HG02571 (cell line): ENCODE data around the gene SRP54.
"Not testable (repeated sequence)": the region's sequence is repeated elsewhere in the genome, so short reads cannot be mapped to it uniquely, and the experiment has no call there.

Experiments used
- ATAC-seq: cut with Tn5 transposase; IDR thresholded peaks from one replicate; pipeline ENCODE4 v1.9.1; 2021; ENCODE audit warnings: mild to moderate bottlenecking, moderate library complexity; ENCODE audit not compliant: unreplicated experiment

Gene SRP54

DNA sequence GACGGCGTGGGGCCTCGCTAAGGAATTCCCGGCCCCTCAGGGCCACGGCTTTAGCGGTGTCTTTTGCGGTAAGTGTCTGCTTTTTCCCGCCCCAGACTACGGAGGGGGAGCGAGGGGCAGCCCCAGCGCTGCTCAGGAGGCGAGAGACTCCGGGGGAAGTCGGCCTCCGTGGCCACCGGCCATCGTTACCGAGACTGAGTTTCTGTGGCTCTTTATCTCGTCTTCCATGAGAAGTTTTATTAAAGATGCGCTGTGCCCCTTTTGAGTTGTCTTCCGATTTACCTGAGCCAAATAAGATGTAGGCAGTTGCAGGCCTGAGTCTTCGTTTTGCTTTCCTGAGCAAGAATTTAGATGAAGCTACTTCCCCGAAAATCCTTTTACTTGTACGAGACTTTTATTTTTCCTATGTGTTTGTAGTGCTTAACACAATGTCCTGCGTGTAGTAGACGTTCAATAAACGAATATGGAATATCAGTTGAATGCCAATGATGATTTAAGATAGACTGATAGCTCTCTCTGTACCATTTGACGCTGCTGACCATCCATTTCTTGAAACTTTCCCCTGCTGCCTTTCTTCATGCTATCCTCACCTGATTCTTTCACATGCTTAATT lies 462 bp downstream of the SRP54 start:
- peak; percentile 24 for ATAC-seq

DNA sequence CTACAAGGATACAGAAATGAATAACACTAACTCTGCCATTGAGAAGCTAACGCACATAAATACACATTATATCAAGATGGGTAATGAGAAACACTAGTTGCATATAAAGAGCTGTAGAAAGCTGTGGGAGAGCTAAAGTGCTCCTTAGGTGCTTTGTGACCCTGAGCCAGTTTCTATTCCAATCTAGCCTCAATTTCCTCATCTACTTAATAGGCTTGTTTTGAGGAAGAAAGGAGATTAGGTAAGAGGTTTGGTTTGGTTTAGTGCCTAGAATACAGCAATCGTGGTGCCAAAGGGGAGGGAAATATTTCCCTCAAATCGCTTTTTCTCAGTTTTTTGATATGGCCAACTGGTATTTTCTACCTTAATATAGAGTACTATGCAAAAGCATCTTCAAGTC lies 994 bp downstream of the SRP54 start:
- ATAC-seq = no peak

DNA sequence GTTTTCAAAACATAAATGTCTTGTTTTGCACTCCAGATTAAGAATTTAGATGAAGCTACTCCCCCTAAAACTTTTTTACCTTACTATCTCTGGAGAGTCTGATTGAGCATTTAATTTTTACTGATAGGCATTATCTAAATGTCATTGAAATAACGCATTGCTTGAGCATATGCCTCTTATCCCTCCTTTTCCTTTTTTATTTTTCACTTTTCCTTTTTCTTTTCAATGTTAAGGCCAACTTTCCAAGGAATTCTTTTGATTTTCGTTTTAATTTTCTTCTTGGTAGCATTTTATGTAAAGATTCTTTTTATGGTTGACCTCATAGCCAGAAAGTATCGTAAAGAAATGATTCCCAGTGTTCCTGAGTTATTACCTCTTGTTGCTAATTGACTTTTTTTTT lies 2.9 kb downstream of the SRP54 start:
- no peak for ATAC-seq

DNA sequence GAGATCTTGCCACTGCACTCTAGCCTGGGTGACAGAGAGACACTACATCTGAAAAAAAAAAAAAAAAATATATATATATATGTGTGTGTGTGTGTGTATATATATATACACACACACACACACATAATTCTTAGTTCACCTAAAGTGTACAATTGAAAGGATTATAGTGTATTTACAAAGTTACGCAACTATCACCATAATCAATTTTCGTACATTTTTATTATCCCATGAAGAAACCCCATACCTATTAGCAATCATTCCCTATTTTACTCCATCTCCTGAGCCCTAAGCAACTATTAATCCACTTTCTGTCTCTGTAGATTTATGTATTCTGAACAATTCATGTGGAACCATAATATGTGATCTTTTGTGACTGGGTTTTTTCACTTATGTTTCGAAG lies 4.4 kb downstream of the SRP54 start:
- ATAC-seq = no peak

DNA sequence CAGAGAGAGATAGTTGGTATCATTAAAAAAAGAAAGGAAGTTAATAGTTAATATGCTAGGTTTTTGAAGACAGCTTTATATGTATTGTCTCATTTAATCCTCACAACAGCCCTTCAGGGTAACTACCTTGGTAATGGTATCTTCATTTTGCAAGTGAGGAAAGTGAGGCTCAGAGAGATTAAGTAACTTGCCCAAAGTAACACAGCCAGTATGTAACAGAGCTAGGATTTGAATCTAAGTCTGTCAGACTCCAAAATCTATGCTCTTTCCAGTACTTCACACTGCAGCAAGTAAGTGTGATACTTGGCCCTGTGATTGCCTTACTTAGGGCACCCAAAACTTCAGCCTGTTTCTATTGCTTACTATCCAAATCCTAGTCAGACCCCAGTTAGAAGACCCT lies 7.0 kb downstream of the SRP54 start:
- ATAC-seq = no peak

DNA sequence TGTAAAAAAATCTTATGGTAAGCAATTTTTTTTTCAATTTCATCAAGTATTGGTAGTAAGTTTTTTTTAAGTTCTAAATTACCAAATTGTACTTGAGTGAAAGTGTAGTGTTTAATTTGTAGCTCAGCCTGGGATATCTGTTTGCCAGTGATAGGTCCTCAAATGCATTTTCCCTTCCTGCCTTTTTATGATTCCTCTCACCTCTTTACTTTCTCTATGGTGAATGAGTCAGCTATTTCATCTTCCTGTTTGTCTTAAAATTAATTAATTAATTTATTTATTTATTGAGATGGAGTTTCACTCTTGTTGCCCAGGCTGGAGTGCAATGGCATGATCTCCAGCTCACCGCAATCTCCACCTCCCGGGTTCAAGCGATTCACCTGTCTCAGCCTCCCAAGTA lies 10.6 kb downstream of the SRP54 start:
- ATAC-seq = no peak

DNA sequence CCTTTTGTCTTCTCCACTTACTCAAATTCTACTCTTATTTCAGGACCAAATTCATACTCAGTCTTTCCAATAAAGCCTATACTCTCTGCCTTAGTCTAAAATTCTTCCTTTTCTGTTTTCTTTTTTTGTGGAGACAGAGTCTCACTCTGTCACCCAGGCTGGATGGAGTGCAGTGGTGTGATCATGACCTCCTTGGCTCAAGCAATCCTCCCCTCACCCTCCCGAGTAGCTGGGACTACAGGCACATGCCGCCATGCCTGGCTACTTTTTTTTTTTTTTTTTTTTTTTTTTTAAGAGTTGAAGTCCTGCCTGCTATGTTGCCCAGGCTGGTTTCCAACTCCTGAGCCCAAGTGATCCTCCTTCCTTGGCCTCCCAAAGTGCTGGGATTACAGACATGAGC lies 11.9 kb downstream of the SRP54 start:
- ATAC-seq = no peak

DNA sequence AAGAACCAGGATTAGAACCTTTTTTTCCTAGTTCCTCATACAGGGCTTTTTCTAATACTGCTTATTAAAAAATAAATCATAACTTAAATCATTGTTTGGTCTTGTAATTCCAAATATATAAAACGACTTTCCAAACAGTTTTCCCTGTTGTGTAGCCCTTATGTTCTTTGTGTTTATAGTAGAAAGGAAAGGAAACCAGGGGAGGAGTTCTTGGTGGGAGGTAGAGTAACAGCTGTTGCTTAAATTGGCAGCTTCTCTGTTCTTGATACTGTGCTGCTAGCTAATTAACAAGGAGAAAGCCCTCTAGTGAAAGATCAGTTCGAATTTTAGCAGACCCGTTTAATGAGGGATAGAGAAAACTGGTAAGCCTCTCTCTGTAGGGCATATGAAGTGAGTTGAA lies 15.0 kb downstream of the SRP54 start:
- no peak for ATAC-seq

DNA sequence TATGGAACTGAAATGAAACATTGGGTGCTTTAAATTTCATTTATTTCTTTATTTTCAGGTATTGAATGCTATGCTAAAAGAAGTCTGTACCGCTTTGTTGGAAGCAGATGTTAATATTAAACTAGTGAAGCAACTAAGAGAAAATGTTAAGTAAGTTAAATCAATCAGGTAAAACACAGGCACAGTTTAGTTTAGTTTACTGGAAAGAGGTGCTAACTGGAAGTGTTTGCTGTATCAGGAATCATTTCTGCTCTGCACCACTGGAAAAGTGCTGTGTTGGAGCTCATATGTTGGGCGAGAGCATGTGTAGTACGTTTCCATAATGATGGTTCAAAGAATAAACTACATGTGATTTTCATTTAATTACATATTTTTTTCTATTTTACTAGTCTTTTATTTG lies 16.7 kb downstream of the SRP54 start:
- no peak for ATAC-seq

DNA sequence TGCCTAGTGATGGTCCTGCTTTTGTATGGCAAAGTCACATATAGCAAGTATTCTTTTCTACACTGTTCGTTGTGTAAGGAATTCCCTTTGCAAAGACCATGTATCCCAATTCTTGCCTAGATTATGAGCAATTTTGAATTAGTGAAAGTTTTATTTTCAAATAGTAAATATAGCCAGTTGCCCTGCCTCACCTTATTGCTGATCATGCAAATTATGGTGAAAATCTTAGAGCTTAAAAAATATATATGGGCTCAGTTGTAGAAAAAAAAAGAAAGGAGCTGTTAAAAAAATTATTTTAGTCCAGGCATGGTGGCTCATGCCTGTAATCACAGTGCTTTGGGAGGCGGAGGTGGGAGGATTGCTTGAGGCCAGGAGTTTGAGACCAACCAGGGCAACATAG lies 18.8 kb downstream of the SRP54 start:
- no peak for ATAC-seq

DNA sequence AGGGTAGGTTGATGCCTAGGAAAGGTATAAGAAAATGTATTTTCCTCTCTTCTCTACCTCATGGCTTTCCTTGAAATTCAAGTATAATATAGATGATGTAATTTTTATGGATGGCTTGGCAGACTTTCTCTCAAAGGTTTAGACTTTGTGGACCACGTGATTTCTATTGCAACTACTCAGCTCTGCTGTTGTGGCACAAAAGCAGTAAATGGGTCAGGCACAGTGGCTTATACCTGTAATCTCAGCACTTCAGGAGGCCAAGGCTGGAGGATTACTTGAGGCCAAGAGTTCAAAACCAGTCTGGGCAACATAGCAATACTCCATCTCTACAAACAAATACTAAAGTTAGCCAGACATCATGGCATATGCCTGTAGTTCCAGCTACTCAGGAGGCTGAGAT lies 22.0 kb downstream of the SRP54 start:
- ATAC-seq = no peak

DNA sequence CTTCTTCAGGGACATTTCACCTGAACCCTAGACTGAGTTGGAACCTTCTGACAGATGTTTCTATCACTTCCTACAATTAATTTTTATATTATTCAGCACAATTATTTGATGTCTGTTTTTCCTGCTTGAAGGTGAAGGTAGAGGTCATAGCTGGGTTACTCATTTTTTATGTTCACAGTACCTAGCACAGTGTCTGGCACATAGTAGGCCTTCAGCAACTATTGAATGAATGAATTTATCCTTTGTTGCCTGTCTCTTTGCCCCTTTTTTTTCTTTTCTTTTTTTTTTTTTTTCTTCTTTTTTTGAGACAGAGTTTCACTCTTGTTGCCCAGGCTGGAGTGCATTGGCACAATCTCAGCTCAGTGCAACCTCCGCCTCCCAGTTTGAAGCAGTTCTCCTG lies 33.8 kb downstream of the SRP54 start:
- ATAC-seq = no peak

DNA sequence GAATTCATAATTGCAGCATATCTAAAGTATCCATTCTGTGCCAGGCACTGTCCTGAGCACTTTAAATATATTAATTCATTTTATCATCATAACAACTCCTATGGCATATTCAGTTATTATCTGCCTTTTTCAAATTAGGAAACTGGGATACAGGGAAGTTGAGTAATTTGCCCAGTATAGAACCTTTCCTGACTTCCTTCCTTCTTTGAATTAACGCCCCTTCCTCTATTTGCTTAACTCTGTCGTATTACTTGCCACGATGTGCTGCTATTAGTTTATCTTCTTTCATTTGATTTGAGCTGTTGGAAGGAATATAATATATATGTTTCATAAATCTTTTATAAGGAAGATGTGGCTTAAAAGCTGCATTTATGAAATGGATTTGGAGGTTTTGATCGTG lies 37.9 kb downstream of the SRP54 start:
- ATAC-seq = no peak

DNA sequence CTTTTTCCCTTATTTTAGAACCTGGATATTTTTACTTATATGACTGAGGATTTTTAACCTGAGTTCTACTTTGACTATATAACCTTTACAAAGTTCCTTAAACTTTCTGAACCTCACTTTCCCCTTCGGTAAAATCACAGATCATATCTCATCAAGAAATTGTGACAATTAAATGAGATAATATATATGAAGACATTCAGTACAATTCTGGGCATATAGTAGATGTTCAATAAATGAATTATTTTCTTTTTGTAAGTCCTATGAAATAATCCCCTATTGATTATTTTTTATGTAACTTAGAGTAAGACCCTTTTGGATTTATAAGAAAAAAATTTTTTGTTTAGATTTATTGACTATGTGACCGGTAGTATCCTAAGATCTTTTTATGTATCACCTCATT lies 45.6 kb downstream of the SRP54 start:
- no peak for ATAC-seq

DNA sequence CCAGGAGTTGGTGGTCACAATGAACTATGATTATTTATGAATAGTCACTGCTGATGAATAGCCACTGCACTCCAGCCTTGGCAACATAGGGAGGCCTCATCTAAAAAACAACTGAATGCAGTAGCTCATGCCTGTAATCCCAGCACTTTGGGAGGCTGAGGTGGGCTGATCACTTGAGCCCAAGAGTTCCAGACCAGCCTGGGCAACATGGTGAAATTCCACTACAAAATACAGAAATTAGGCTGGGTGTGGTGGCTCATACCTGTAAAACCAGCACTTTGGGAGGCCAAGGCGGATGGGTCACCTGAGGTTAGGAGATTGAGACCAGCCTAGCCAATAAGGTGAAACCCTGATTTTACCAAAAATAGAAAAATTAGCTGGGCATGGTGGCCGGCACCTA lies 49.8 kb downstream of the SRP54 start:
- ATAC-seq = no peak

DNA sequence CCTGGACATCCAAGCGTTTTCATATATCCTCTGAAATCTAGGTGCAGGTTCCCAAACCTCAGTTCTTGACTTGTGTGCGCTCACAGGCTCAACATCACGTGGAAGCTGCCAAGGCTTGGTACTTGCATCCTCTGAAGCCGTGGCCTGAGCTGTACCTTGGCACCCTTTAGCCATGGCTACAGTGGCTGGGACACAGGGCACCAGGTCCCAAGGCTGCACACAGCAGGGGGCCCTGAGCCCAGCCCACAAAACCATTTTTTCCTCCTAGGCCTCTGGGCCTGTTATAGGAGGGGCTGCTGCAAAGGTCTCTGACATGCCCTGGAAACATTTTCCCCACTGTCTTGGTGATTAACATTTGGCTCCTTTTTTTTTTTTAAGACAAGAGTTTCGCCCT lies 51.6 kb downstream of the SRP54 start:
- no peak for ATAC-seq

DNA sequence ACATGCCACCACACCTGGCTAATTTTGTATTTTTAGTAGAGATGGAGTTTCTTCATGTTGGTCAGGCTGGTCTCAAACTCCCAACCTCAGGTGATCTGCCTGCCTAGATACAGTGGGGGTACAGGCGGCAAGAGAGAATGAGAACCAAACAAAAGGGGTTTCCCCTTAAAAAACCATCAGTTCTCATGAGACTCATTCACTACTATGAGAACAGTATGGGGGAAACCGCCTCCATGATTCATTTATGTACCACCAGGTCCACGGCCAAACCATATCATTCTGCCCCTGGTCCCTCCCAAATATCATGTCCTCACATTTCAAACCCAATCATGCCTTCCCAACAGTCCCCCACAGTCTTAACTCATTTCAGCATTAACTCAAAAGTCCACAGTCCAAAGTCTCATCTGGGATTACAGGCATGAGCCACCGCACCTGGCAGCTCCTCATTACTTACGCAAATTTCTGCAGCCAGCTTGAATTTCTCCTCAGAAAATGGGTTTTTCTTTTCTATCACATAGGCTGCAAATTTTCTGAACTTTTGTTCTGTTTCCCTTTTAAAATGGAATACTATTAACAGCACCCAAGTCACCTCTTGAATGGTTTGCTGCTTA lies 52.3 kb downstream of the SRP54 start:
- not testable (repeated sequence) for ATAC-seq

DNA sequence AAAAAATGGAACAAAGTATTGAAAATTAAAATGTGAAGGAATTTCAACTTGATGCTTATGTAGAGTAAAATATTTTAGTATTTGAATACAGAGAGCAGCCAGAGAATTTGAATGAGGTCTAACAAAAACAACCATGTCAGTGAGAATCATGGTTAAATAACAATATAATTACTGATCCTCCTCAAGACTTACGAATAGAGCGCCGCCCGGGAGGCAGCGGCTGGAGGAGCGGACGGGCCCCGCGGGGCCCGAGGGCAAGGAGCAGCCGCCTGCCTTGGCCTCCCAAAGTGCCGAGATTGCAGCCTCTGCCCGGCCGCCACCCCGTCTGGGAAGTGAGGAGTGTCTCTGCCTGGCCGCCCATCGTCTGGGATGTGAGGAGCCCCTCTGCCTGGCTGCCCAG lies 55.5 kb downstream of the SRP54 start:
- not testable (repeated sequence) for ATAC-seq

DNA sequence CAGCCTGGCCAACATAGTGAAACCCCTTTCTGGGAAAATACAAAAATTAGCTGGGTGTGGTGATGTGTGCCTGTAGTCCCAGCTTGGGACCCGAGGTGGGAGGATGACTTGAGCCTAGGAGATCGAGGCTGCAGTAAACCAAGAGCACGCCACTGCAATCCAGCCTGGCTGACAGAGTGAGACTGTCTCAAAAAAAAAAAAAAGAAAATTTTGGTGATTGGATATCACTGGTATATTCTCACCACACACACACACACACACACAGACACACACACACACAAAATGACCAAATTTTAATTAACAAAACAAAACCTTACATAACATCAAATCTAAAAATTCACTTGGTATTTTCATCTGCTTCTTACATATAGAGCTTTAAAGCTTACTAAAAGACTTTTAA lies 59.8 kb downstream of the SRP54 start:
- ATAC-seq = no peak

DNA sequence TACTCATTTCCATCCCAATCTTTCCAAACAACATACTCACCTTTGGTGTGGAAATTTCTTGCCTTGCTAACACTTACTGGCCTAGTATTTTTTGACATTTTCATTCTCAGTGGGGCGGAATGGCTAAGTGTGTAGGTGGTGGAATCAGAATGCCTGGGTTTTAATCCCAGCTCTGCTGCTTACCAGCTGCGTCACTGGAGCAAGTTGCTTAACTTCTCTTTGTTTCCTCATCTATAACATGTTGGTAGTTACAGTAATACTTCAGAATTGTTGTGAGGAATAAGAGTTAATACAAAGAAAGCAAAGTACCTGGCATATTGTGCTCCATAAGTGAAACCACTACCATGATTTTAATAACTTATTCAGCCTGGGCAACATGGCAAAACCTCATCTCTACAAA lies 60.3 kb downstream of the SRP54 start:
- ATAC-seq = no peak

DNA sequence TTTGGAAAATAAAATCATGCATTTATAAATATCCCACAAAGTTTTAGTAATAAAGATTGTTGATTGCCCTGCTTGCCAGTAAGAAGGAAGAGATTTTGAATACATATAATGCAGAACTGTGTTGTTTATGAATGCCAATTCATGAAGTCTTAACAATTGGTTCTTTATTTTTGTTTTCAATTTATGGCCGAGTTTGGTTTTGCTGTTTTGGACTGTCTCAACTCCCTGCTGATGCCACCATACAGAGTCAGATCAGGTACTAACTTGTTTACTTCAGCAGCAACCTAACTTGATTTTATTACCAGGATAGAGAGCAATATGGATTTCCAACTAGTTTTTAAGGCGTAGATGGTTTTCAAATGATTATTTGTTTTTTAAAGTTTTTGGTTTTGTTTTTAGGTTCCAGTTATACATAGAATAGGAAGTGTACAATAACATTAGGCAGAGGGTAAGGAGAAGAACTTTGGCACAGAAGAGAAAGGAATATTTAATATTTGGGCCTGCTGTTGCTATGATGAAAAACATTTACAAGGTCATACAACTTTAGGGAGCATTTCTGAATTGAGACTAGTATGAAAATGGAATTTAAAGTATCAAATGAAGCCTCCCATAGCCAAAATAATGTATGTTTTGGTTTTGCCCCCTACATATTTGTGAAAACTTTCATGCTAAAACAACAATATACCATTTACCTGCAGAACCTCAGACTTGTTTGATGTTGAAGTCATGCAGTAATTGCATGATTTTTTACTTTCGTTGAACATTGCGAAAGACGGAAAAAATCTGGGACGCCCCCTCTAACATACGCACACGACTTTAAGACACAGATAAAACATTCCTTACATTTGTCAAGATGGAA lies 62.4 kb downstream of the SRP54 start:
- ATAC-seq = no peak

DNA sequence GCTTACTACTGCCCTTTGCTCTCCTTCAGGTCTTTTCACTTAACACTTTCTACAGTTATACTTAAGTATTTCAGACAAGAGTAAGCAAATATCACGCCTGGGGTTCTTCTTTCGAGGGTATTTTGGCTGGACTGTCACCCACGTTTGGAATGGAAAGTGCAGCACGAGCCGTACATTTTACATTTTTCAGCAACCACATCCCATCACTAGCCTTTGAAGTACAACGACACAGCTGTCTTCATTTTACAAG lies 62.9 kb downstream of the SRP54 start:
- peak; percentile 0 for ATAC-seq
